ENCODE measurements around the gene FBXW7. TPM values are rescaled to one million over a fixed set of nuclear protein-coding genes. Genes with fewer than 3 reads are reported as not detected.

FBXW7 gene
- total and polyA plus RNA-seq, 2 of the 13 experiments (the other 11 are each of a cell fraction or from before 2014, with no cell fraction given): 5.0 to 40.9 TPM

GRCh38 chr4:152294765-152295164, 241.1 kb downstream of the FBXW7 start:
- WGBS (ENCODE audit: low lambda C conversion rate): 24% methylated on average over 5 of the region's 5 CpGs
- Histone ChIP-seq H3K9me3 (ENCODE audit: low read length) (no peaks in the 10 kb centered on the region), H3K4me1 (ENCODE audit: insufficient read depth, low read length) (no peaks in the 10 kb centered on the region), H2AFZ (ENCODE audit: low read length) (no peak overlapping the region), H3K9ac (ENCODE audit: insufficient read depth, low read depth, low read length) (no peak overlapping the region), H4K20me1 (ENCODE audit: insufficient read depth, low read length) (no peaks in the 10 kb centered on the region), H3K4me2 (ENCODE audit: low read depth, low read length) (no peak overlapping the region), H3K79me2 (ENCODE audit: insufficient read depth, low read length) (no peaks in the 10 kb centered on the region), H3K27ac (ENCODE audit: extremely low read length, insufficient read depth, low read length) (no peak overlapping the region), H3K4me3 (replicated peaks in 1 of 3; ENCODE audit: insufficient read depth in 1 of 3, low read depth in 2 of 3, low read length in 3 of 3) (no peak overlapping the region), H3K27me3 (ENCODE audit: control insufficient read depth in 1 of 2, insufficient read depth in 2 of 2, low read length in 2 of 2) (no peaks in the 10 kb centered on the region; a peak in 1 of 5 replicates), H3K36me3 (replicated peaks in 1 of 2; ENCODE audit: control insufficient read depth in 1 of 2, insufficient read depth in 2 of 2, low read length in 2 of 2) (no peaks in the 10 kb centered on the region)
- FAIRE-seq: no peak
- intact Hi-C loops (cut with micrococcal nuclease; ENCODE audit: unreplicated experiment) (no loop called here), in situ Hi-C loops (cut with HindIII; ENCODE audit: extremely low pct_ligation_motif_present, low pct_unique_long_range_greater_than_20kb) (no loop called here)
- no peak for ATAC-seq
- no peak for DNase-seq (ENCODE audit: low spot score)
- TF ChIP-seq RORA (CRISPR knock-in tag; IDR thresholded peaks at IDR 0.05): no peak
- TF ChIP-seq RBFOX2 (IDR thresholded peaks at IDR 0.05; ENCODE audit: low read depth, low read length): no peak
- TF ChIP-seq ZSCAN22 (CRISPR knock-in tag; IDR thresholded peaks at IDR 0.05): no peak
- TF ChIP-seq POGZ (CRISPR knock-in tag; IDR thresholded peaks at IDR 0.05): no peak
- no peak for TF ChIP-seq CTCF (CRISPR knock-in tag; IDR thresholded peaks at IDR 0.05)
- TF ChIP-seq, protein P1, sequence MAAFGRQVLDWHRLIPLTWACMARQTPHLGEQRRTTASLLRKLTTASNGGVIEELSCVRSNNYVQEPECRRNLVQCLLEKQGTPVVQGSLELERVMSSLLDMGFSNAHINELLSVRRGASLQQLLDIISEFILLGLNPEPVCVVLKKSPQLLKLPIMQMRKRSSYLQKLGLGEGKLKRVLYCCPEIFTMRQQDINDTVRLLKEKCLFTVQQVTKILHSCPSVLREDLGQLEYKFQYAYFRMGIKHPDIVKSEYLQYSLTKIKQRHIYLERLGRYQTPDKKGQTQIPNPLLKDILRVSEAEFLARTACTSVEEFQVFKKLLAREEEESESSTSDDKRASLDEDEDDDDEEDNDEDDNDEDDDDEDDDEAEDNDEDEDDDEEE (CRISPR knock-in tag; IDR thresholded peaks at IDR 0.05): no peak
- TF ChIP-seq JARID2 (CRISPR knock-in tag; IDR thresholded peaks at IDR 0.05; ENCODE audit: insufficient replicate concordance): no peak
- TF ChIP-seq MED8 (CRISPR knock-in tag; IDR thresholded peaks at IDR 0.05; ENCODE audit: insufficient replicate concordance): no peak
- TF ChIP-seq PRDM4 (CRISPR knock-in tag; IDR thresholded peaks at IDR 0.05; ENCODE audit: borderline replicate concordance): no peak
- no peak for TF ChIP-seq ZNF510 (CRISPR knock-in tag; IDR thresholded peaks at IDR 0.05; ENCODE audit: low read depth)
- TF ChIP-seq ADNP (CRISPR knock-in tag; IDR thresholded peaks at IDR 0.05): no peak
- TF ChIP-seq, protein P2, sequence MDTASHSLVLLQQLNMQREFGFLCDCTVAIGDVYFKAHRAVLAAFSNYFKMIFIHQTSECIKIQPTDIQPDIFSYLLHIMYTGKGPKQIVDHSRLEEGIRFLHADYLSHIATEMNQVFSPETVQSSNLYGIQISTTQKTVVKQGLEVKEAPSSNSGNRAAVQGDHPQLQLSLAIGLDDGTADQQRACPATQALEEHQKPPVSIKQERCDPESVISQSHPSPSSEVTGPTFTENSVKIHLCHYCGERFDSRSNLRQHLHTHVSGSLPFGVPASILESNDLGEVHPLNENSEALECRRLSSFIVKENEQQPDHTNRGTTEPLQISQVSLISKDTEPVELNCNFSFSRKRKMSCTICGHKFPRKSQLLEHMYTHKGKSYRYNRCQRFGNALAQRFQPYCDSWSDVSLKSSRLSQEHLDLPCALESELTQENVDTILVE (CRISPR knock-in tag; IDR thresholded peaks at IDR 0.05): no peak
- no peak for TF ChIP-seq SIX1 (CRISPR knock-in tag; IDR thresholded peaks at IDR 0.05; ENCODE audit: borderline replicate concordance)
- TF ChIP-seq ISL2 (CRISPR knock-in tag; IDR thresholded peaks at IDR 0.05): no peak
- TF ChIP-seq NAIF1 (CRISPR knock-in tag; IDR thresholded peaks at IDR 0.05; ENCODE audit: borderline replicate concordance): no peak
- BruUV-seq (replicated peaks): no TSS peak
- ChIA-PET CTCF (ENCODE audit: low intra/inter-chr PET ratio, low total read pairs) (no interaction called here), POLR2A (no interaction called here)

Measured in HepG2 (cell line).